NCI-H146 treated with DMSO at 0.1 percent for 48 hours (cell line): ENCODE results near the gene ZFP36.

ENCODE experiments used
- DNase-seq: peaks from one replicate; lab custom pipeline; 2025; ENCODE audit not compliant: unreplicated experiment; lab: John Stamatoyannopoulos, UW

Gene ZFP36

GRCh38 chr19:39405958-39406655, 540 bp upstream of the ZFP36 start:
- no peak for DNase-seq

- no peak for DNase-seq
Measured at GRCh38 chr19:39407410-39407659, 688 bp downstream of the ZFP36 start.

- DNase-seq = no peak
Measured at GRCh38 chr19:39407660-39408391, 1.2 kb downstream of the ZFP36 start.

GRCh38 chr19:39408392-39409207, 2.0 kb downstream of the ZFP36 start:
- DNase-seq = peak; percentile 61

- DNase-seq = peak; percentile 94
Measured at GRCh38 chr19:39409208-39410016, 2.8 kb downstream of the ZFP36 start.

- no peak for DNase-seq
Measured at GRCh38 chr19:39410017-39410830, 3.6 kb downstream of the ZFP36 start.

GRCh38 chr19:39410831-39411080, 4.1 kb downstream of the ZFP36 start:
- DNase-seq = no peak

- DNase-seq = no peak
Measured at GRCh38 chr19:39411081-39411831, 4.6 kb downstream of the ZFP36 start.

- peak; percentile 96 for DNase-seq
Measured at GRCh38 chr19:39411832-39412099, 5.1 kb downstream of the ZFP36 start.

GRCh38 chr19:39412100-39412866, 5.6 kb downstream of the ZFP36 start, which contains the start of gene PLEKHG2:
TSS of gene PLEKHG2 (plus strand) at chr19:39412669. CDS start at chr19:39414087, 1,418 bp downstream.
- peak; percentile 99 for DNase-seq

GRCh38 chr19:39412867-39413271, 6.2 kb downstream of the ZFP36 start:
- DNase-seq = no peak

GRCh38 chr19:39413272-39413910, 6.7 kb downstream of the ZFP36 start:
- DNase-seq = peak; percentile 44

GRCh38 chr19:39413911-39414608, 7.4 kb downstream of the ZFP36 start:
- no peak for DNase-seq

GRCh38 chr19:39415111-39416046, 8.7 kb downstream of the ZFP36 start:
- DNase-seq = no peak

- no peak for DNase-seq
Measured at GRCh38 chr19:39416152-39417120, 9.8 kb downstream of the ZFP36 start.
